Fibroblast of villous mesenchyme (primary cell): Measurements from ENCODE around the gene ZNRD2. TPM values are rescaled to one million over a fixed set of nuclear protein-coding genes. Genes with fewer than 3 reads are reported as not detected.
A peak's percentile ranks its signal among the peaks of the same experiment; 100 is the strongest.

Source experiments
- DNase-seq: peaks from one replicate; pipeline ENCODE4 v3.0.0-alpha.2; 2010; ENCODE audit warnings: low read depth
- H3K4me3 ChIP-seq: 2 replicates; pipeline ENCODE4 v1.5.1; 2011; ENCODE audit warnings: low read depth, mild to moderate bottlenecking, low read length
- total RNA-seq: library from RNA; depleted of rRNA; stranded (reverse); fragments of >200 nt; gene quantifications from 2 replicates; pipeline ENCODE4 v1.2.3, GENCODE V29; 2012
- TF ChIP-seq, protein P1 (sequence below): IDR thresholded peaks from 2 replicates; pipeline ENCODE4 v1.5.1; 2012; ENCODE audit warnings: low read depth, mild to moderate bottlenecking, low read length; ENCODE audit not compliant: insufficient read depth

The ZNRD2 gene
- total RNA-seq, 1 donor, result 31.1 TPM

DNA sequence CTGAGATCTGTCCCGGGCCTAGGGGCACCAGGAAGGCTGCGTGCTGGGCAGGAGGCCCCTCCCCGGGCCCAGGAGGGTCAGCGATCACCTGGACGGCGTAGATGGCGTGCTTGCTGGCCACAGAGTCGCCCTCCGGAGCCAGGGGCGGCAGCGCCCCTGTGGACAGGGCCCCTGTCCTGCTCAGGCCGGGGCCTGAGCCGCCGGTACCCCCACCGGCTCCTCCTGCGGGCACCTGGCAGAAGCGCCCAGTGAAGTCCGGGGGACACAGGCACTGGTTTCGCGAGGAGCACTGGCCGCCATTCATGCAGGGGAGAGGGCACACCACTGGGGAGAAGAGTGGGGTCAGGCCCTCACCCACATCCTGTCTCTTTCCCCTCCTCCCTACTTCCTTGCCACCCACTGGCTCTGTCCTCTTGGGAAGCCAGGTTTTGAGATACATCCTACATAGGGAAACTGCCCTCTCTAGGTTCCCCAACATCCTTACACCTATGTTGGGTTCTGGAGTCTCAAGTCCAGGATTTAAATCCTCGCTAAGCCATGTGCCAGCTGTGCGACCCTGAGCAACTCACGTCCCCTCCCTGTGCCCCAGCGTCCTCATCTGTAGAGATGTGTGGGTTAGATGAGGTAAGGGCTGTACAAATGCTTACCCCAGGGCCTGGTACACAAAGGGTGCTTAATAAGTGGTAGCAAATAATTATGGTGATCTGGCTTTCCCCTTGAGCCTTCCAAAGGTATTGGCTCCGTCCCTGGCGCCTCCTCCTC lies 16.0 kb upstream of the ZNRD2 start:
- no peak overlapping the region for H3K4me3 ChIP-seq
- TF ChIP-seq, protein P1, sequence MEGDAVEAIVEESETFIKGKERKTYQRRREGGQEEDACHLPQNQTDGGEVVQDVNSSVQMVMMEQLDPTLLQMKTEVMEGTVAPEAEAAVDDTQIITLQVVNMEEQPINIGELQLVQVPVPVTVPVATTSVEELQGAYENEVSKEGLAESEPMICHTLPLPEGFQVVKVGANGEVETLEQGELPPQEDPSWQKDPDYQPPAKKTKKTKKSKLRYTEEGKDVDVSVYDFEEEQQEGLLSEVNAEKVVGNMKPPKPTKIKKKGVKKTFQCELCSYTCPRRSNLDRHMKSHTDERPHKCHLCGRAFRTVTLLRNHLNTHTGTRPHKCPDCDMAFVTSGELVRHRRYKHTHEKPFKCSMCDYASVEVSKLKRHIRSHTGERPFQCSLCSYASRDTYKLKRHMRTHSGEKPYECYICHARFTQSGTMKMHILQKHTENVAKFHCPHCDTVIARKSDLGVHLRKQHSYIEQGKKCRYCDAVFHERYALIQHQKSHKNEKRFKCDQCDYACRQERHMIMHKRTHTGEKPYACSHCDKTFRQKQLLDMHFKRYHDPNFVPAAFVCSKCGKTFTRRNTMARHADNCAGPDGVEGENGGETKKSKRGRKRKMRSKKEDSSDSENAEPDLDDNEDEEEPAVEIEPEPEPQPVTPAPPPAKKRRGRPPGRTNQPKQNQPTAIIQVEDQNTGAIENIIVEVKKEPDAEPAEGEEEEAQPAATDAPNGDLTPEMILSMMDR, result no peak
- no peak for DNase-seq

DNA sequence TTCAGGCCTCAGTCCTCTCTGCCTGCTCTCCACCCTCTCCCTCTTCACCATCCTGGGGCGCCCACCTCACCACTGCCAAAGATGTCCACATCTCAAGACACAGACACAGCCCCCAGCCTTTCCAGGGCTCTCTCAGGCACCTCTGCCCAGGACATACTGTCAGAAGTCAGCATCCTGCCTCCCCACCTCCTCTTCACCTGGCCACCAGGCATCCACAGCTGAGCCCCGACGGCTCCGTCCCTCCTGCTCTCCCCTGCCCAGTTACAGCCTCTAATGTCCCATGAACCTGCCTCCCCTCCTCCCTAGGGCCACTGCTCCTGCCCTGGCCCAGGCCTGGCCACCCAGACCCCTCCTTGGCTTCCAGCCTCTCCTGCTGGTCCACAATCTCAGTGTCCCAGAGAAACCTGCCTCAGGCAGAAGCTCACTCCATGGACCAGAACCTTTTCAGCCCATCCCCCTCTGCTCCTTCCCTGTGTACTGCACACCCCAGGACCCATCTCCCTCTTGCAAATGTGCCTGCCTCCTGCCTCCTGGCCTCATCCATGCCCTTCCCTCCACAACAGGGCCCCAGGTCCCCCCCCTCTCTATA lies 15.3 kb upstream of the ZNRD2 start:
- H3K4me3 ChIP-seq, result no peak overlapping the region
- TF ChIP-seq, protein P1, result no peak
- DNase-seq, result no peak

DNA sequence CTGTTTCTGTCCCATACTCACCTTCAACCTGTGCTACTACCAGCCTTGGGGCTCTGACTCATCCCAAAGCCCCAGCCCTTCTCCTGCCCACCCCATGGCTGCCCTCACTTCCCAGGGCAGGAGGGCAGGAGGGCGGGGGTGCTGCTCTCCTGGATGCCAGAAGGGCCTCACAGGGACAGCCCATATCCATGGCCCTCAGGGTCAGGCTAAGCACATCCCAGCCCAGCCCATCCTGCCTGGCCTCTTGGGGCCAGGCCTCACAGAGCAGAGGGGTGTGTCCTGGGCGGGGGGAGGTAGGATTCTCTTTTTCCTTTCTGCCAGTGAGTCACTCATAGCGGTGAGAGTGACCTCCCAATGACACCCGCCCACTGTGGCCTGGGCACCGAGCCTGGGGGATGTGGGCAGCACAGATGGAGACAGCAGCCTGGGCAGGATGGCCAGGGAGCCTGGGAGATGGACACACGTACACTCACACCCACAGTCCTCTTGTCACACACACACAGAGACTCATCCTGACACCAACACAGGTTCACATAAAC lies 14.5 kb upstream of the ZNRD2 start:
- DNase-seq, result peak; percentile 80
- no peak overlapping the region for H3K4me3 ChIP-seq
- TF ChIP-seq, protein P1, result no peak

DNA sequence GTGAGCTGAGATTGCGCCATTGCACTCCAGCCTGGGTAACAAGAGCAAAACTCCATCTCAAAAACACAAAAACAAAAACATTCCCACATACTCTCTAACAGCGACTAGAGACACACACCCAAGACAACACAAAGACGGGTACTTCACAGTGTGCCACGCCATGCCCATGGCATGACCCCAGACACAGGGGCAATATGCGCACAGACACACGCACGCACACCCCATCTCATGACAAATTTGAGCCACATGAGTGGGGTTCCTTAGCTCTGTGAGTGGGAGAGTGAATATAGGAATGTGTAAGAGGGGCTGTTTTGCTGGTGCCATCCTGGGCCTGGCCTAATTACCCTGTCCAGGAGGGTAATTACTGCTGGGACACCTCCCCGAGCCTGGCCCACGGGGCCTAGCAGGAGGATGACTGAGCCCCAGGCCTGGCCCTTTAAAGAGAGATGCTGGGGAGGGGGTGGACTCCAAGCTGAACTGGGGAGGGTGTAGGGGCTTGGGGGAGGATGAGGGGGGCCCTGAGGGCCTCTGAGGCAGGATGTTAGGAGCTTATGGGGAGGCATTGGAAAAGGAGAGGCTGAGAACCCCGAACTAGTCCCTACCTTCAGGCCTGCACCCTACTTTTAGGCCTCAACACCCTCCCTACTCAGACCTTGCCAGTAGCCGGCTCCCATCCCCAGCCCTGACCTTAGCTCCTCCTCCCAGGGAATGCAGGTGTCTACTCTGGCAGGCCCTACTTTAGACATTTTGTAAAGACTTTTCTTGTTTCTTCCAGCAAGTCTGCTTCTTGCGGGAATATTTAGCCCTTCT lies 13.6 kb upstream of the ZNRD2 start:
- DNase-seq, result no peak
- TF ChIP-seq, protein P1, result no peak
- peak overlapping the region; percentile 66 for H3K4me3 ChIP-seq

DNA sequence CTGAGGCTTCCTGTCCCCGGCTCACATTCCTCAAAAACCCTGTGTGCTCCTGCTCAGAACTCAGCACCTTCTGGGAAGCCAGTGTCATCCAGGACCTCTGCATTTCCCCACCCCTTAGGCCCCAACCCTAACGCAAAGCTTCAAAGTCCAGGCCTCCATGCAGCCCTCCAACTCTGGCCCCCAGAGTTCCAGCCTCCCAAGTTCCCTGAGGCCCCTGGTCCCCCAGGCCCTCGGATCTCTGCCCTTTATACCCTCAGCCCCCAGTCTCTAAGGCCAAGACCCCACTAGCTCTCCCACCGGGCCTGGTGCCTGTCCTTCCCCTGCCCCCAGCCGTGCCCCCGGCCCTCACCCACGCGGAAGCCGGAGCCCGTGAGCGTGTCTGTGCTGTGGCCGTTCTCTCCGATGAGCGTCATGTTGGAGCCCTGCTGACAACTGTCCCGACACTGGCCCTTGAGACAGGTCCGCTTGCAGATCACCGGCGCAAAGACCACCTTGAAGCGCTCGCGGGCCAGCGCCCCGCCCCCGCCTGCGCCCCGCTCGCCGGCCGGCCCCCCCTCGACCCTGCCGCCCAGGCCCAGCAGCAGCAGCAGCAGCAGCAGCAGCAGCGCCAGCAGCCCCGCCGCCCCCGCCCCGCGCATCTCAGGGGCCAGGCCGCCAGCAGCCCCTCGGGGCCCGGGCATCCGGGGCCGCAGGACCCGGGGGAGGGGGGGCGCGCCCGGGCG lies 12.8 kb upstream of the ZNRD2 start:
- TF ChIP-seq, protein P1, result no peak
- DNase-seq, result peak; percentile 32
- H3K4me3 ChIP-seq, result peak overlapping the region; percentile 66
